WTC11 (cell line): ENCODE results near the gene CASKIN2.

Experiments
- CTCF ChIP-seq: fragments of 200-600 bp; IDR thresholded peaks from 2 replicates; pipeline ENCODE4 v1.8.0; 2022; ENCODE audit warnings: antibody characterized with exemption
- E2F4 ChIP-seq: sonication (generic); formaldehyde crosslinking; IDR thresholded peaks from 2 replicates; pipeline ENCODE4 v1.8.1; 2022; ENCODE audit warnings: low read depth, mild to moderate bottlenecking, moderate library complexity, missing genetic modification reagents, borderline replicate concordance
- HMGXB4 ChIP-seq: sonication (generic); formaldehyde crosslinking; IDR thresholded peaks from 2 replicates; pipeline ENCODE4 v1.8.1; 2023; ENCODE audit warnings: mild to moderate bottlenecking, moderate library complexity, missing genetic modification reagents
- NR2C2 ChIP-seq: sonication (generic); formaldehyde crosslinking; IDR thresholded peaks from 2 replicates; pipeline ENCODE4 v1.8.0; 2022; ENCODE audit warnings: mild to moderate bottlenecking, missing genetic modification reagents
- PRDM15 ChIP-seq: sonication (generic); formaldehyde crosslinking; IDR thresholded peaks from 2 replicates; pipeline ENCODE4 v1.8.0; 2022; ENCODE audit warnings: missing genetic modification reagents
- USF2 ChIP-seq: sonication (generic); formaldehyde crosslinking; IDR thresholded peaks from 2 replicates; pipeline ENCODE4 v1.8.1; 2023; ENCODE audit warnings: mild to moderate bottlenecking, missing genetic modification reagents, moderate library complexity
- ZNF416 ChIP-seq: fragments of 250-450 bp; sonication (Bioruptor Pico); IDR thresholded peaks from 2 replicates; pipeline ENCODE4 v1.9.0; 2021; ENCODE audit warnings: mild to moderate bottlenecking, inconsistent platforms

GRCh38 chr17:75491680-75492079, 23.7 kb downstream of the CASKIN2 start:
- no peak for TF ChIP-seq CTCF
- TF ChIP-seq USF2 (CRISPR knock-in tag) = no peak
- no peak for TF ChIP-seq HMGXB4
- TF ChIP-seq NR2C2 (CRISPR knock-in tag) = no peak
- no peak for TF ChIP-seq E2F4
- TF ChIP-seq PRDM15 (CRISPR knock-in tag) = no peak
- TF ChIP-seq ZNF416 (CRISPR knock-in tag) = no peak
